ENCODE results near the gene DPYSL5. TPM values are rescaled to one million over a fixed set of nuclear protein-coding genes. Genes with fewer than 3 reads are reported as not detected.

Gene DPYSL5
- total and polyA plus RNA-seq, 2 of the 13 experiments (the other 11 are each of a cell fraction or from before 2014, with no cell fraction given), result 0.15 TPM; not detected in 1

- TF ChIP-seq PRDM4 (CRISPR knock-in tag; IDR thresholded peaks at IDR 0.05; ENCODE audit: borderline replicate concordance) (no peak), HOXD1 (CRISPR knock-in tag; IDR thresholded peaks at IDR 0.05) (no peak), FUBP1 (CRISPR knock-in tag; IDR thresholded peaks at IDR 0.05; ENCODE audit: borderline replicate concordance) (no peak), THRA (CRISPR knock-in tag; IDR thresholded peaks at IDR 0.05; ENCODE audit: borderline replicate concordance) (peak; percentile 66; the same call in 1 of the 2 replicates), PBX3 (CRISPR knock-in tag; IDR thresholded peaks at IDR 0.05; ENCODE audit: borderline replicate concordance) (no peak), GPBP1L1 (CRISPR knock-in tag; IDR thresholded peaks at IDR 0.05) (no peak), ZNF251 (CRISPR knock-in tag; IDR thresholded peaks at IDR 0.05) (no peak), ZNF616 (CRISPR knock-in tag; IDR thresholded peaks at IDR 0.05; ENCODE audit: low read depth) (peak; percentile 33; the same call in 1 of the 2 replicates), NFKBIZ (CRISPR knock-in tag; IDR thresholded peaks at IDR 0.05) (no peak), BRF2 (CRISPR knock-in tag; IDR thresholded peaks at IDR 0.05) (no peak), CREB1 (IDR thresholded peaks at IDR 0.05) (no peak), CREB1 (CRISPR knock-in tag; IDR thresholded peaks at IDR 0.05) (0 out of 2 replicates have a peak, but pooled peaks have one; percentile 12), U2AF2 (IDR thresholded peaks at IDR 0.05; ENCODE audit: low read depth, low read length) (no peak), HHEX (CRISPR knock-in tag; IDR thresholded peaks at IDR 0.05) (no peak), RBM22 (optimal IDR thresholded peaks at IDR 0.05; ENCODE audit: low read length) (no peak), NR3C1 (CRISPR knock-in tag; IDR thresholded peaks at IDR 0.05) (no peak), ZBTB20 (CRISPR knock-in tag; IDR thresholded peaks at IDR 0.05; ENCODE audit: borderline replicate concordance, low read depth) (0 out of 2 replicates have a peak, but pooled peaks have one; percentile 39), ZNF850 (CRISPR knock-in tag; conservative IDR thresholded peaks at IDR 0.05) (no peak), ZNF414 (CRISPR knock-in tag; IDR thresholded peaks at IDR 0.05) (peak; percentile 64; the same call in 1 of the 2 replicates)
Observed at GRCh38 chr2:26925100-26925791, 77.3 kb downstream of the DPYSL5 start (continued).

Data from HepG2 (cell line).